NOMO-1 (cell line): ENCODE measurements around the gene SETD5.

Source experiments
- DNase-seq, 2 experiments: peaks; one replicate each; lab custom pipeline; 2025; ENCODE audit not compliant: unreplicated experiment in 2 of 2; lab: John Stamatoyannopoulos, UW

Gene SETD5

GRCh38 chr3:9397332-9397905 lies at the start of gene SETD5:
Gene SETD5, plus strand, starts transcription at chr3:9397615. Its CDS starts 31,324 bp downstream, at chr3:9428939.
- peak; percentile 90 to 98 for DNase-seq

- no peak for DNase-seq
Observed at GRCh38 chr3:9347887-9348286, 49.5 kb upstream of the SETD5 start.

GRCh38 chr3:9349321-9350117 lies 47.9 kb upstream of the SETD5 start:
- DNase-seq: no peak

- no peak for DNase-seq
Observed at GRCh38 chr3:9351709-9352126, 45.7 kb upstream of the SETD5 start.

- peak; percentile 49 to 74 for DNase-seq
Observed at GRCh38 chr3:9352917-9353752, 44.3 kb upstream of the SETD5 start.

GRCh38 chr3:9361691-9362388 lies 35.6 kb upstream of the SETD5 start:
- DNase-seq: no peak

- peak; percentile 93 for DNase-seq
Observed at GRCh38 chr3:9362731-9363530, 34.5 kb upstream of the SETD5 start, which contains the start of gene THUMPD3. Gene THUMPD3, plus strand, starts transcription at chr3:9363054. Its CDS starts 2,015 bp downstream, at chr3:9365069.

GRCh38 chr3:9369508-9369907 lies 27.9 kb upstream of the SETD5 start:
- DNase-seq: no peak

- DNase-seq: no peak
Observed at GRCh38 chr3:9373465-9373864, 23.9 kb upstream of the SETD5 start.

- no peak for DNase-seq
Observed at GRCh38 chr3:9377981-9378380, 19.4 kb upstream of the SETD5 start.

GRCh38 chr3:9379327-9379726 lies 18.1 kb upstream of the SETD5 start:
- DNase-seq: no peak

GRCh38 chr3:9380014-9380413 lies 17.4 kb upstream of the SETD5 start:
- no peak for DNase-seq

- DNase-seq: no peak
Observed at GRCh38 chr3:9384141-9384828, 13.1 kb upstream of the SETD5 start.

GRCh38 chr3:9385187-9386077 lies 12.0 kb upstream of the SETD5 start:
- no peak for DNase-seq

- DNase-seq: no peak
Observed at GRCh38 chr3:9386078-9386459, 11.3 kb upstream of the SETD5 start.

GRCh38 chr3:9386501-9387321 lies 10.7 kb upstream of the SETD5 start:
- DNase-seq: no peak

GRCh38 chr3:9387322-9387655 lies 10.1 kb upstream of the SETD5 start:
- DNase-seq: no peak

- DNase-seq: no peak
Observed at GRCh38 chr3:9388142-9388541, 9.3 kb upstream of the SETD5 start.
